HepG2 (cell line): ENCODE measurements around the gene SSTR5. TPM values are rescaled to one million over a fixed set of nuclear protein-coding genes. Genes with fewer than 3 reads are reported as not detected.

Experiments
- ARID5B ChIP-seq: IDR thresholded peaks from 2 replicates; pipeline ENCODE4 v1.4.0; 2020; ENCODE audit warnings: mild to moderate bottlenecking, missing genetic modification reagents
- CENPX ChIP-seq: sonication (generic); formaldehyde crosslinking; IDR thresholded peaks from 2 replicates; pipeline ENCODE4 v1.9.0; 2021; ENCODE audit warnings: mild to moderate bottlenecking, missing genetic modification reagents, moderate library complexity
- EEA1 ChIP-seq: sonication (generic); formaldehyde crosslinking; IDR thresholded peaks from 2 replicates; pipeline ENCODE4 v1.5.1; 2020; ENCODE audit warnings: mild to moderate bottlenecking, missing genetic modification reagents, borderline replicate concordance
- GATA4 ChIP-seq: sonication (generic); IDR thresholded peaks from 2 replicates; pipeline ENCODE4 v1.6.1; 2016; ENCODE audit warnings: antibody characterized with exemption, low read depth, borderline replicate concordance
- HOXD1 ChIP-seq: sonication (generic); formaldehyde crosslinking; IDR thresholded peaks from 2 replicates; pipeline ENCODE4 v1.5.0; 2020; ENCODE audit warnings: missing genetic modification reagents
- MLXIP ChIP-seq: sonication (generic); formaldehyde crosslinking; IDR thresholded peaks from 2 replicates; pipeline ENCODE4 v1.9.0; 2021; ENCODE audit warnings: missing genetic modification reagents, borderline replicate concordance
- POGZ ChIP-seq: sonication (generic); formaldehyde crosslinking; IDR thresholded peaks from 2 replicates; pipeline ENCODE4 v1.4.0; 2020; ENCODE audit warnings: mild to moderate bottlenecking, missing genetic modification reagents
- RELA ChIP-seq: sonication (generic); formaldehyde crosslinking; IDR thresholded peaks from 2 replicates; pipeline ENCODE4 v1.4.0; 2020; ENCODE audit warnings: missing genetic modification reagents
- THAP7 ChIP-seq: sonication (generic); formaldehyde crosslinking; IDR thresholded peaks from 2 replicates; pipeline ENCODE4 v1.8.1; 2023; ENCODE audit warnings: mild to moderate bottlenecking, missing genetic modification reagents
- ZNF652 ChIP-seq: IDR thresholded peaks from 2 replicates; pipeline ENCODE4 v1.6.1; 2016; ENCODE audit warnings: low read depth, borderline replicate concordance
- ZUFSP ChIP-seq: sonication (generic); formaldehyde crosslinking; IDR thresholded peaks from 2 replicates; pipeline ENCODE4 v1.9.0; 2021; ENCODE audit warnings: missing genetic modification reagents, mild to moderate bottlenecking, borderline replicate concordance
- polyA plus RNA-seq, 8 experiments: library from polyadenylated mRNA; depleted of rRNA in 3 of 8; stranded (reverse) in 7 of 8; unstranded in 1 of 8; fragments of >200 nt; fragmentation: Illumina TruSeq in 4 of 8; extraction: Trizol in 4 of 8; gene quantifications; 2 replicates each; pipeline versions ENCODE4 v1.2.1 to v1.2.3, GENCODE V29; 2011 to 2016; ENCODE audit warnings: low read depth in 4 of 8, missing spikeins in 1 of 8, mixed read lengths in 1 of 8; ENCODE audit not compliant: insufficient read depth in 1 of 8
- total RNA-seq, 5 experiments: library from RNA; depleted of rRNA; stranded (reverse); fragments of >200 nt; fragmentation: Illumina TruSeq; extraction: Trizol; gene quantifications; 2 replicates each; pipeline ENCODE4 v1.2.3, GENCODE V29; 2016; ENCODE audit warnings: low read depth in 1 of 5
- TF ChIP-seq, protein P1 (sequence below): sonication (generic); formaldehyde crosslinking; IDR thresholded peaks from 2 replicates; pipeline ENCODE4 v1.5.0; 2020; ENCODE audit warnings: missing genetic modification reagents, mild to moderate bottlenecking, borderline replicate concordance
- TF ChIP-seq, protein P2 (sequence below), 2 experiments: sonication (generic) in 1 of 2; formaldehyde crosslinking in 1 of 2; IDR thresholded peaks; 2 replicates each; pipeline versions ENCODE4 v1.5.1 to v1.6.1; 2011 to 2020; ENCODE audit warnings: borderline replicate concordance in 1 of 2, low read depth in 1 of 2, low read length in 1 of 2, mild to moderate bottlenecking in 1 of 2, missing genetic modification reagents in 1 of 2, moderate library complexity in 1 of 2

SSTR5 gene
- total and polyA plus RNA-seq, 2 of the 13 experiments (the other 11 are each of a cell fraction or from before 2014, with no cell fraction given): 0.20 to 0.49 TPM

GRCh38 chr16:1089822-1090619 is 17.5 kb downstream of the SSTR5 start (continued):
- no peak for TF ChIP-seq CENPX
- TF ChIP-seq POGZ (CRISPR knock-in tag): no peak
- peak; percentile 49; the same call in 1 of the 2 replicates for TF ChIP-seq GATA4
- TF ChIP-seq, protein P1, sequence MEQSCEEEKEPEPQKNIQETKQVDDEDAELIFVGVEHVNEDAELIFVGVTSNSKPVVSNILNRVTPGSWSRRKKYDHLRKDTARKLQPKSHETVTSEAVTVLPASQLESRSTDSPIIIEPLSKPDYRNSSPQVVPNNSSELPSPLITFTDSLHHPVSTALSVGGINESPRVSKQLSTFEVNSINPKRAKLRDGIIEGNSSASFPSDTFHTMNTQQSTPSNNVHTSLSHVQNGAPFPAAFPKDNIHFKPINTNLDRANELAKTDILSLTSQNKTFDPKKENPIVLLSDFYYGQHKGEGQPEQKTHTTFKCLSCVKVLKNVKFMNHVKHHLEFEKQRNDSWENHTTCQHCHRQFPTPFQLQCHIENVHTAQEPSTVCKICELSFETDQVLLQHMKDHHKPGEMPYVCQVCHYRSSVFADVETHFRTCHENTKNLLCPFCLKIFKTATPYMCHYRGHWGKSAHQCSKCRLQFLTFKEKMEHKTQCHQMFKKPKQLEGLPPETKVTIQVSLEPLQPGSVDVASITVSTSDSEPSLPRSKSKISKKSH (CRISPR knock-in tag): peak; percentile 28; the same call in 1 of the 2 replicates
- TF ChIP-seq EEA1 (CRISPR knock-in tag): no peak
- TF ChIP-seq MLXIP (CRISPR knock-in tag): 0 out of 2 replicates have a peak, but pooled peaks have one; percentile 35
- TF ChIP-seq ZUFSP (CRISPR knock-in tag): no peak
- TF ChIP-seq, protein P2, sequence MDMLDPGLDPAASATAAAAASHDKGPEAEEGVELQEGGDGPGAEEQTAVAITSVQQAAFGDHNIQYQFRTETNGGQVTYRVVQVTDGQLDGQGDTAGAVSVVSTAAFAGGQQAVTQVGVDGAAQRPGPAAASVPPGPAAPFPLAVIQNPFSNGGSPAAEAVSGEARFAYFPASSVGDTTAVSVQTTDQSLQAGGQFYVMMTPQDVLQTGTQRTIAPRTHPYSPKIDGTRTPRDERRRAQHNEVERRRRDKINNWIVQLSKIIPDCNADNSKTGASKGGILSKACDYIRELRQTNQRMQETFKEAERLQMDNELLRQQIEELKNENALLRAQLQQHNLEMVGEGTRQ (IDR thresholded peaks at IDR 0.05; ENCODE audit: low read depth, low read length): no peak
- TF ChIP-seq, protein P2 (CRISPR knock-in tag; IDR thresholded peaks at IDR 0.05; ENCODE audit: borderline replicate concordance): no peak
- TF ChIP-seq HOXD1 (CRISPR knock-in tag): peak; percentile 69; the same call in 1 of the 2 replicates
- no peak for TF ChIP-seq ZNF652 (CRISPR knock-in tag)
- TF ChIP-seq ARID5B (CRISPR knock-in tag): peak; percentile 66
- peak; percentile 80; the same call in 1 of the 2 replicates for TF ChIP-seq THAP7 (CRISPR knock-in tag)
- 0 out of 2 replicates have a peak, but pooled peaks have one; percentile 23 for TF ChIP-seq RELA (CRISPR knock-in tag)
